GM06990 (cell line): ENCODE results near the gene DCTN5.

Source experiments
- DNase-seq: peaks from one replicate; pipeline ENCODE4 v3.0.0-alpha.2; 2011; ENCODE audit not compliant: insufficient read length; ENCODE audit errors: extremely low read depth
- H3K27me3 ChIP-seq: replicated peaks from 2 replicates; pipeline ENCODE4 v1.6.0; 2011; ENCODE audit warnings: low read length; ENCODE audit not compliant: control insufficient read depth, insufficient read depth
- H3K36me3 ChIP-seq: 2 replicates; pipeline ENCODE4 v1.5.1; 2011; ENCODE audit warnings: low read length; ENCODE audit not compliant: control insufficient read depth, insufficient read depth
- H3K4me3 ChIP-seq: replicated peaks from 2 replicates; pipeline ENCODE4 v1.5.1; 2011; ENCODE audit warnings: low read depth, mild to moderate bottlenecking, control low read depth, low read length
- CTCF ChIP-seq: IDR thresholded peaks from 2 replicates; pipeline ENCODE4 v1.5.1; 2011; ENCODE audit warnings: low read length, control low read depth, mild to moderate bottlenecking, inconsistent platforms; ENCODE audit not compliant: insufficient read depth, poor library complexity, severe bottlenecking

Gene DCTN5

DNA sequence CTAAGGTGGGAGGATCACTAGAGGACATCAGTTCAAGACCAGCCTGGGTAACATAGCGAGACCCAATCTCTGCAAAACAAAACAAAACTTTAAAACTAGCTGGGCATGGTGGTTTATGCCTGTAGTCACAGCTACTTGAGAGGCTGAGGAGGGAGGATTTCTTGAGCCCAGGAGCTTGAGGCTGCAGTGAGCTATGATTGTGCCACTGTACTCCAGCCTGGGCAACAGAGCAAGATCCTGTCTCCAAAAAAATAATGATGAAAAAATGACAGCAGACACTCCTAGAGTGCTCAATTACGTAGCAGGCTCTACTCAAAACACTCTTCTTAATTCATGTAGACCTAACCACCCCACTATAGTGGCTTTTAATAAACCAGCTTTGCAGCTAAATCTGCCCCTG lies 58.8 kb downstream of the DCTN5 start:
- Histone ChIP-seq H3K4me3 (no peak overlapping the region), H3K27me3 (no peaks in the 10 kb centered on the region), H3K36me3 (no peaks in the 10 kb centered on the region)
- DNase-seq: no peak
- TF ChIP-seq CTCF: no peak

DNA sequence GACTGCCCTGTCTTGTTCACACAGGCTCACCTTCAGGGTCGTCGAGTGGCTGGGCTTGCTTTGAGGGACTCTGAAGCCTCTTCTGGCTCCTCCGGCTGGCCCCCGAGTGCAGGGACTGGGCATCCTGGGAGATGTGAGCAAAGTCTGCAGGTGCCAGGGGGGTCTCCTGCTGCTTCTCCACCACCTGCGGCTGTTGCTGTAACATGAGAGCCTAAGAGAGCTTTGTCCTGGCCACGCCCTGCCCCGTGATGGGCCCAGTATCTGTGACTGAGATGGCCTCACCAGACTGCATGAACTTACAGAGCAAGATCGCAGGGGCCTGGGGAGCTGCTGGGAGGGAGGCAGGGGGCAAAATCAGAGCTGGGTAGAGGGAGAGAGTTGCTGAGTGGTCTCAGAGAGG lies 59.2 kb downstream of the DCTN5 start:
- H3K27me3 ChIP-seq: no peaks in the 10 kb centered on the region
- H3K4me3 ChIP-seq: no peak overlapping the region
- DNase-seq: no peak
- H3K36me3 ChIP-seq: no peaks in the 10 kb centered on the region
- no peak for TF ChIP-seq CTCF

DNA sequence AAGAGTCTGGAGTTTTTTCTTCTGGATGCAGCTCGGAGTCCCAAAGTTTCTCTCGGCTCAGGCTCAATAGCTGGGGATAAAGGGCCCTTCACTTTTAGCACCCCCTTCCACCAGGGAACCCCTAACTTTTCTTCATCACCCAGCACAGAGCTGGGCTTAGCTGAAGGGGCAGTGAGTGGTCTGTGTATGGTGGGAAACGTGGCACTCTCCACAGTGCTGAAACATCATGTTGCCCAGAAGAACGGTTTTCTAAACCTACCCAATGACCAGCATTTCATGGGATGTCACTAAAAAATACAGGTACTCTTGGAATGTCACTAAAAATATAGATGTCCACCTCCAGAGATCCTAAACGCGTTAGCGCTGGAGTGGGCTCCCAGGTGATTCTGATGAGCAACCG lies 59.8 kb downstream of the DCTN5 start:
- Histone ChIP-seq H3K27me3 (no peaks in the 10 kb centered on the region), H3K36me3 (no peaks in the 10 kb centered on the region), H3K4me3 (no peak overlapping the region)
- DNase-seq: no peak
- TF ChIP-seq CTCF: no peak

- Histone ChIP-seq H3K4me3 (no peak overlapping the region), H3K27me3 (no peaks in the 10 kb centered on the region), H3K36me3 (no peaks in the 10 kb centered on the region)
- TF ChIP-seq CTCF: no peak
- no peak for DNase-seq
Measured at GRCh38 chr16:23702951-23703350, 61.7 kb downstream of the DCTN5 start.

DNA sequence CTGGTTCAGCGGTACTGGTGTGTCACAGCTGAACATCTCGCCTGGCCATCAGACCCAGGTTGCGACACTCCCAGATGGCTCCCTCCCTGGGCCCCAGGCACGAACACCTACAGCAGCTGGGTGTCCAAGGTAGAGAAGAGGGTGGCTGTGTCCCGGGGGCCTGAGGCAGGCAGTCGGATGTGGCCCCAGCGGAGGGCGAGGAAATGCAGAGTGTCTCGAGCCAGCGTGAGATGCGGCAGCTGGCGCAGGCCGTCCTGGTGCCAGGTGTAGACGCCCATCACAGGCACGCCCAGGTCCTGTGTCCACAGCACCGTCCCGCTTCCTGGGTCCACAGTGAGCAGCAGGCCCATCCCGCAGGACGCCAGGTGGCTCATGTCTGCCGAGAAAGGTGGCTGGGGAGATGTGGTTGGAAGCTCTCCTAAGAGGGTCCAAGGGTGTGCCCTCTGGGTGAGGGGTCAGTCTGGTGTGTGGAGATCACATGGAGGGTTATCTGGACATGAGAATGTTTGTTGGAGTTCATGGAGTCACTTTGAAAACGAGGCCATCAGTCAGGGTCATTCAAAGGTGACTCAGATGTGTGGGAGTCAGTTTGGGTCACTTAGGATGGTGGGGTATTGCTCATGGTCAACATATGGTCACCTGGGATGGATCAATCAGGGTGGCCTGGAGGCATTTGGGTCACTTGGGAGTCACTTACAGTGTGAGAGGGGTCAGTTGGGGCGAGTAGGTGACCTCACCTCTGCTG lies 63.7 kb downstream of the DCTN5 start:
- Histone ChIP-seq H3K27me3 (no peaks in the 10 kb centered on the region), H3K4me3 (no peak overlapping the region), H3K36me3 (no peaks in the 10 kb centered on the region)
- TF ChIP-seq CTCF: no peak
- no peak for DNase-seq

- TF ChIP-seq CTCF: no peak
- Histone ChIP-seq H3K27me3 (no peaks in the 10 kb centered on the region), H3K4me3 (no peak overlapping the region), H3K36me3 (no peaks in the 10 kb centered on the region)
- no peak for DNase-seq
Measured at GRCh38 chr16:23705517-23705902, 64.2 kb downstream of the DCTN5 start.
